ENCODE measurements around the gene PARP9. TPM values are rescaled to one million over a fixed set of nuclear protein-coding genes. Genes with fewer than 3 reads are reported as not detected.

The PARP9 gene
- total and polyA plus RNA-seq, 2 of the 13 experiments (the other 11 are each of a cell fraction or from before 2014, with no cell fraction given): 6.5 to 10.6 TPM

- TF ChIP-seq CEBPZ (IDR thresholded peaks at IDR 0.05; ENCODE audit: low read length) (no peak), ZGPAT (CRISPR knock-in tag; IDR thresholded peaks at IDR 0.05) (peak; percentile 71; the same call in 1 of the 2 replicates), MTF1 (CRISPR knock-in tag; IDR thresholded peaks at IDR 0.05) (no peak), ZBTB38 (CRISPR knock-in tag; IDR thresholded peaks at IDR 0.05) (no peak), NRL (CRISPR knock-in tag; IDR thresholded peaks at IDR 0.05; ENCODE audit: borderline replicate concordance) (no peak), ARNT (IDR thresholded peaks at IDR 0.05) (no peak), ZNF644 (CRISPR knock-in tag; IDR thresholded peaks at IDR 0.05; ENCODE audit: low read depth) (peak; percentile 76), TSC22D2 (CRISPR knock-in tag; IDR thresholded peaks at IDR 0.05; ENCODE audit: borderline replicate concordance) (no peak), ZNF790 (CRISPR knock-in tag; IDR thresholded peaks at IDR 0.05; ENCODE audit: borderline replicate concordance) (no peak), CREM (IDR thresholded peaks at IDR 0.05) (no peak), CREM (CRISPR knock-in tag; IDR thresholded peaks at IDR 0.05) (no peak), RAD21 (CRISPR knock-in tag; IDR thresholded peaks at IDR 0.05) (no peak), STAG1 (CRISPR knock-in tag; IDR thresholded peaks at IDR 0.05) (0 out of 2 replicates have a peak, but pooled peaks have one; percentile 7), FOSL2 (CRISPR knock-in tag; IDR thresholded peaks at IDR 0.05) (peak; percentile 95), RARA (CRISPR knock-in tag; IDR thresholded peaks at IDR 0.05) (peak; percentile 86), THAP7 (CRISPR knock-in tag; IDR thresholded peaks at IDR 0.05) (no peak), SNAPC5 (CRISPR knock-in tag; IDR thresholded peaks at IDR 0.05; ENCODE audit: borderline replicate concordance) (no peak), REST (IDR thresholded peaks at IDR 0.05; ENCODE audit: borderline replicate concordance in 1 of 2, low read depth in 1 of 2, low read length in 2 of 2) (no peak)
Observed at GRCh38 chr3:122572940-122573412, 8.9 kb upstream of the PARP9 start (continued).
